GM12892 (cell line): ENCODE results near the gene NRSN2.

ENCODE experiments used
- POLR2A ChIP-seq: IDR thresholded peaks from 2 replicates; pipeline ENCODE4 v1.6.1; 2011; ENCODE audit warnings: low read depth, low read length, control low read depth
- POLR2AphosphoS5 ChIP-seq: IDR thresholded peaks from 2 replicates; pipeline ENCODE4 v1.6.1; 2011; ENCODE audit warnings: low read depth, low read length, control low read depth

DNA sequence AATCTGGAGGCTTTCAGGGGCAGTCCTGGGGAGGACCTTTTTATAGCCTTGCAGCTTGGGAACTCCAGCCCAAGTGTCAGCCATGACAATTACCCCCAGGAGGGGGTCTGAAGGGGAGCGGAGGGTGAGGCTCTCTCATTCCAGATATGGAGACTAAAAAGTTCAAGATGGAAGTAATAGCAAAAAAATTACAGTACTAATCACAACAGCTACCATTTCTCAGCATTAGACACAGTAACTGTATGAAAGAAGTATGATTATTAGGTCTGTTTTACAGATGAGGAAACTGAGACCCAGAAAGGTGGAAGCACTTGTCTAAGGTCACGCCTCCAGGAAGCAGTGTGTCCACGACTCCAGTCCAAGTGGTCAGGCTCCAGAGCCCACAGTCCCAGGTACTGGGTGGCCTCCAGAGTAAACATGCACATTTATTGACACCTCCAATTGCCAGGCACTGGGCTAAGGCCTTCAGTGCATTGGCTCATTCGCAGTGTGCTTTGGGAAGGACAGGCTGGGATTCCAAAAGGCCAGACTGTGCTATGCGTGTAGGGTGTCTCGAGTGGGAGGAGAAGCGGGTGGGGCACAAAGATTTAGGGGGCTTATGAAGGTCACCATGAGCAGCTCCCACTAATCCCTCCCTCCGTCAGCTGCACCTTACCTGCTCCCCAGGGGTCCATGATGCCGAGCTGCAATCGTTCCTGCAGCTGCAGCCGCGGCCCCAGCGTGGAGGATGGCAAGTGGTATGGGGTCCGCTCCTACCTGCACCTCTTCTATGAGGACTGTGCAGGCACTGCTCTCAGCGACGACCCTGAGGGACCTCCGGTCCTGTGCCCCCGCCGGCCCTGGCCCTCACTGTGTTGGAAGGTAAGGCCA, 2.3 kb downstream of the NRSN2 start:
- TF ChIP-seq POLR2AphosphoS5 = no peak
- TF ChIP-seq POLR2A = no peak
